ENCODE results near the gene RALGPS1. TPM values are rescaled to one million over a fixed set of nuclear protein-coding genes. Genes with fewer than 3 reads are reported as not detected.

The RALGPS1 gene
- total and polyA plus RNA-seq, 2 of the 8 experiments (the other 6 are each of a cell fraction or from before 2014, with no cell fraction given), result 20.0 to 23.5 TPM

DNA sequence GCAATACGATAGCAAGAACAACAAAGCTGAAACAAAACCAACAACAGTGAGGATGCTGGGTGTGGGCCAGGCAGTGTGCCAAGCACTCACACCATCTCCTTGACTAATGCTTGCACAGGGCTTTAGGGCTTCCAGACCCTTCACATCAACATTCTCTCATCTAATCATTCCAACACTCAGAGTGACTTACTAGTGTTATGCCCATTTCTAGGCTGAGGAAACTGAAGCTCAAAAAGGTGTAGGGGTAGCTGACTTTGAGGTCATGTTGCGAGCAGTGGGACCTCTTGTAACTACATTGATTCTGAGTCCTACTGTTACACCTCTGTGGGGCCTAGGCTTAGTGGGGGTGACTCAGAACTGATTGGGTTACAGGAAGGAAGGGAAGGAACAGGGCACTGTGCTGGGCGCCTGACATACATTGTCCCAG, 198.2 kb downstream of the RALGPS1 start (continued):
- TF ChIP-seq, protein P1, sequence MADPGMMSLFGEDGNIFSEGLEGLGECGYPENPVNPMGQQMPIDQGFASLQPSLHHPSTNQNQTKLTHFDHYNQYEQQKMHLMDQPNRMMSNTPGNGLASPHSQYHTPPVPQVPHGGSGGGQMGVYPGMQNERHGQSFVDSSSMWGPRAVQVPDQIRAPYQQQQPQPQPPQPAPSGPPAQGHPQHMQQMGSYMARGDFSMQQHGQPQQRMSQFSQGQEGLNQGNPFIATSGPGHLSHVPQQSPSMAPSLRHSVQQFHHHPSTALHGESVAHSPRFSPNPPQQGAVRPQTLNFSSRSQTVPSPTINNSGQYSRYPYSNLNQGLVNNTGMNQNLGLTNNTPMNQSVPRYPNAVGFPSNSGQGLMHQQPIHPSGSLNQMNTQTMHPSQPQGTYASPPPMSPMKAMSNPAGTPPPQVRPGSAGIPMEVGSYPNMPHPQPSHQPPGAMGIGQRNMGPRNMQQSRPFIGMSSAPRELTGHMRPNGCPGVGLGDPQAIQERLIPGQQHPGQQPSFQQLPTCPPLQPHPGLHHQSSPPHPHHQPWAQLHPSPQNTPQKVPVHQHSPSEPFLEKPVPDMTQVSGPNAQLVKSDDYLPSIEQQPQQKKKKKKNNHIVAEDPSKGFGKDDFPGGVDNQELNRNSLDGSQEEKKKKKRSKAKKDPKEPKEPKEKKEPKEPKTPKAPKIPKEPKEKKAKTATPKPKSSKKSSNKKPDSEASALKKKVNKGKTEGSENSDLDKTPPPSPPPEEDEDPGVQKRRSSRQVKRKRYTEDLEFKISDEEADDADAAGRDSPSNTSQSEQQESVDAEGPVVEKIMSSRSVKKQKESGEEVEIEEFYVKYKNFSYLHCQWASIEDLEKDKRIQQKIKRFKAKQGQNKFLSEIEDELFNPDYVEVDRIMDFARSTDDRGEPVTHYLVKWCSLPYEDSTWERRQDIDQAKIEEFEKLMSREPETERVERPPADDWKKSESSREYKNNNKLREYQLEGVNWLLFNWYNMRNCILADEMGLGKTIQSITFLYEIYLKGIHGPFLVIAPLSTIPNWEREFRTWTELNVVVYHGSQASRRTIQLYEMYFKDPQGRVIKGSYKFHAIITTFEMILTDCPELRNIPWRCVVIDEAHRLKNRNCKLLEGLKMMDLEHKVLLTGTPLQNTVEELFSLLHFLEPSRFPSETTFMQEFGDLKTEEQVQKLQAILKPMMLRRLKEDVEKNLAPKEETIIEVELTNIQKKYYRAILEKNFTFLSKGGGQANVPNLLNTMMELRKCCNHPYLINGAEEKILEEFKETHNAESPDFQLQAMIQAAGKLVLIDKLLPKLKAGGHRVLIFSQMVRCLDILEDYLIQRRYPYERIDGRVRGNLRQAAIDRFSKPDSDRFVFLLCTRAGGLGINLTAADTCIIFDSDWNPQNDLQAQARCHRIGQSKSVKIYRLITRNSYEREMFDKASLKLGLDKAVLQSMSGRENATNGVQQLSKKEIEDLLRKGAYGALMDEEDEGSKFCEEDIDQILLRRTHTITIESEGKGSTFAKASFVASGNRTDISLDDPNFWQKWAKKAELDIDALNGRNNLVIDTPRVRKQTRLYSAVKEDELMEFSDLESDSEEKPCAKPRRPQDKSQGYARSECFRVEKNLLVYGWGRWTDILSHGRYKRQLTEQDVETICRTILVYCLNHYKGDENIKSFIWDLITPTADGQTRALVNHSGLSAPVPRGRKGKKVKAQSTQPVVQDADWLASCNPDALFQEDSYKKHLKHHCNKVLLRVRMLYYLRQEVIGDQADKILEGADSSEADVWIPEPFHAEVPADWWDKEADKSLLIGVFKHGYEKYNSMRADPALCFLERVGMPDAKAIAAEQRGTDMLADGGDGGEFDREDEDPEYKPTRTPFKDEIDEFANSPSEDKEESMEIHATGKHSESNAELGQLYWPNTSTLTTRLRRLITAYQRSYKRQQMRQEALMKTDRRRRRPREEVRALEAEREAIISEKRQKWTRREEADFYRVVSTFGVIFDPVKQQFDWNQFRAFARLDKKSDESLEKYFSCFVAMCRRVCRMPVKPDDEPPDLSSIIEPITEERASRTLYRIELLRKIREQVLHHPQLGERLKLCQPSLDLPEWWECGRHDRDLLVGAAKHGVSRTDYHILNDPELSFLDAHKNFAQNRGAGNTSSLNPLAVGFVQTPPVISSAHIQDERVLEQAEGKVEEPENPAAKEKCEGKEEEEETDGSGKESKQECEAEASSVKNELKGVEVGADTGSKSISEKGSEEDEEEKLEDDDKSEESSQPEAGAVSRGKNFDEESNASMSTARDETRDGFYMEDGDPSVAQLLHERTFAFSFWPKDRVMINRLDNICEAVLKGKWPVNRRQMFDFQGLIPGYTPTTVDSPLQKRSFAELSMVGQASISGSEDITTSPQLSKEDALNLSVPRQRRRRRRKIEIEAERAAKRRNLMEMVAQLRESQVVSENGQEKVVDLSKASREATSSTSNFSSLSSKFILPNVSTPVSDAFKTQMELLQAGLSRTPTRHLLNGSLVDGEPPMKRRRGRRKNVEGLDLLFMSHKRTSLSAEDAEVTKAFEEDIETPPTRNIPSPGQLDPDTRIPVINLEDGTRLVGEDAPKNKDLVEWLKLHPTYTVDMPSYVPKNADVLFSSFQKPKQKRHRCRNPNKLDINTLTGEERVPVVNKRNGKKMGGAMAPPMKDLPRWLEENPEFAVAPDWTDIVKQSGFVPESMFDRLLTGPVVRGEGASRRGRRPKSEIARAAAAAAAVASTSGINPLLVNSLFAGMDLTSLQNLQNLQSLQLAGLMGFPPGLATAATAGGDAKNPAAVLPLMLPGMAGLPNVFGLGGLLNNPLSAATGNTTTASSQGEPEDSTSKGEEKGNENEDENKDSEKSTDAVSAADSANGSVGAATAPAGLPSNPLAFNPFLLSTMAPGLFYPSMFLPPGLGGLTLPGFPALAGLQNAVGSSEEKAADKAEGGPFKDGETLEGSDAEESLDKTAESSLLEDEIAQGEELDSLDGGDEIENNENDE (IDR thresholded peaks at IDR 0.05; ENCODE audit: insufficient replicate concordance, low read length), result no peak
- TF ChIP-seq RAD21 (IDR thresholded peaks at IDR 0.05 in 1 of 2, conservative IDR thresholded peaks at IDR 0.05 in 1 of 2; ENCODE audit: low read depth in 2 of 2, low read length in 2 of 2) (no peak), RBBP5 (IDR thresholded peaks at IDR 0.05; ENCODE audit: borderline replicate concordance, low read depth, low read length) (no peak), RNF2 (IDR thresholded peaks at IDR 0.05; ENCODE audit: borderline replicate concordance, low read depth, low read length, missing control alignments, poor library complexity, severe bottlenecking) (no peak), SIX5 (IDR thresholded peaks at IDR 0.05; ENCODE audit: low read depth, low read length) (no peak), ZNF274 (IDR thresholded peaks at IDR 0.05; ENCODE audit: borderline replicate concordance, extremely low read depth, low read length) (no peak), SP4 (IDR thresholded peaks at IDR 0.05; ENCODE audit: low read length) (no peak)

Data from H1 (cell line).